A172 (cell line): ENCODE data around the gene F2RL1. TPM values are rescaled to one million over a fixed set of nuclear protein-coding genes. Genes with fewer than 3 reads are reported as not detected.
"Not testable (repeated sequence)": the region's sequence is repeated elsewhere in the genome, so short reads cannot be mapped to it uniquely, and the experiment has no call there.

Experiments
- DNase-seq: peaks from one replicate; pipeline ENCODE4 v3.0.0-alpha.2; 2015; ENCODE audit warnings: low spot score
- total RNA-seq: library from RNA; depleted of rRNA; stranded (reverse); fragments of >200 nt; shearing (Covaris generic); gene quantifications from 2 replicates; pipeline ENCODE4 v1.2.3, GENCODE V29; 2014

F2RL1 gene
- total RNA-seq, 1 experiment from 2014 or later, result 2.3 TPM

DNA sequence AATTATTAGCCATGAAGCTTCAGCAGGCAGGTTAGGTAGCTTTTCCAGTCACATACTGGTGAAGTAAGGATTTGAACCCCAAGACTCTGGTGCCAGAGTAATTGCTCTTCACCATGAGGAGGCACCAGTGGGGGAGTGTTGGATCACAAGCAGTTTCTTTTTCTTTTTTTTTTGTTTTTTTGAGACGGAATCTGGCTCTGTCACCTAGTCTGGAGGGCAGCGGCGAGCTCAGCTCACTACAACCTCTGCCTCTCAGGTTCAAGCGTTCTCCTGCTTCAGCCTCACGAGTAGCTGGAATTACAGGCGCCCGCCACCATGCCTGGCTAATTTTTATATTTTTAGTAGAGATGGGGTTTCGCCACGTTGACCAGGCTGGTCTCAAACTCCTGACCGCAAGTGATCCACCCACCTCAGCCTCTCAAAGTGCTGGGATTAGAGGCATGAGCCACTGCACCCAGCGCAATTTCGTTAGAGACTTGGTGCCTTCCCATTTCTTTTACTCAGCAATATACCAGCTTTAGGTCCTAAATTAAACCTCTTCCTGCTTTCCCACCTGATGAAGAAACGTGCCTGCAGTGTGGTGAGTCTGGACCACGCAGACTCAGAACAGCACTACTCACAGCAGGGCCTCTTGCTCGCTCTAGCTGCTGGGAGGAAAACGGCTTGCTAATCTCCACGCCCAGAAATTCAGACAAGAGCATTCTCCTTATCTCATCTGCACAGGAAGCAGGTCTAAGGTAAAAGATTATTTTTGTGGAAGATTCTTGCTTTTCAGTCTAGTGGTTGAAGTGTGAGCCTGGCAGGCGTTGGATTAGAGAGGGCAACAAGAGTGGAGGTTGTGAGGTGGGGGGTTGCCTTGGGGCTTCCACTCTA, 30.8 kb downstream of the F2RL1 start, which contains the start of gene S100Z:
S100Z (plus strand) TSS at position 596 of the 873 bp plus-strand sequence. CDS start 25,346 bp downstream, outside the sequence.
- no peak for DNase-seq

DNA sequence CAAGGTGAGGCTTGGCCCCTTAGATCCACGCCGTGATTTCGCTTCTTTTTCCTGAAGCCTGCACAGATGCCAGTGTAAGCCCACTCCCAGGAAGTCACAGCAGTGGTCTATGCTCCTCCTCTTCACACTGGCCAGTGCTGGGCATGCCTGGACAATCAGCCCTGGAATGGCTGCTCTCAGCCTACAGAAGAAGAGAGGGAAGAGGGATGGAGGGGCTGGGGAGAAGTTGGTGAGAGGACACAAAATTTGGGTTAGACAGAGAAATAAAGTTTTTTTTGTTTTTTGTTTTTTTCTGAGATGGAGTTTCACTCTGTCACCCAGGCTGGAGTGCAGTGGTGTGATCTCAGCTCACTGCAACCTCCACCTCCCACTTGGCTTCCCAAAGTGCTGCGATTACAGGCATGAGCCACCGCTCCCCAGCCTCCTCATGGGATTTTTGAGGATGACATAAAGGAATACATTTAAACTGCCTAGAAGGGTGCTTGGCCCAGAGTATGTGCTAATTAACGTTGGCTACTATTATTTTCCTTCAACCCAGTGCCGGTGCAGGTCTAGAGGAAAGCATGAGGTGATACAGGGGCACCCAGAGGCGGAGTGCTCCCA, 31.8 kb downstream of the F2RL1 start:
- DNase-seq, result no peak

- DNase-seq, result no peak
Measured at GRCh38 chr5:76851728-76852369, 33.0 kb downstream of the F2RL1 start.

DNA sequence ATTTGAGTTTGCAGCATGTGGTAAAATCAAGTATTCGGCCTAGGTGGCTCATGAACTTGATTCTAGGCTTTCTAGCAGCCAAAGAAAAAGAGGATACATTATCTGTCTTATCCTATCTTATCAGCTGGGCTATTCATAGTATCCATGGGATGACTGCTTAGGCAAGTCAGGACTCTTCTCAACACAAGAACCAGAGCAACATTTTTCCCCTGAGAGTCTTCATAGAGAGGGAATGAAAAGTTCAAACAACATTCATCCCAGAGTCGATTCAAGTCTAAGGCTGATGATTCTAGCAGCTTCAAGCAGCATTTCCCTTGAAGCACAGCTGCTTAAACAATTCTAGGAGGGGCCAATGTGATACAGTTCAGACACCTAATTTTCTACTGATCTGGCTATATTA, 33.9 kb downstream of the F2RL1 start:
- no peak for DNase-seq

GRCh38 chr5:76853741-76854140, 34.9 kb downstream of the F2RL1 start:
- DNase-seq, result not testable (repeated sequence)

- DNase-seq, result no peak
Measured at GRCh38 chr5:76854644-76855043, 35.8 kb downstream of the F2RL1 start.

- not testable (repeated sequence) for DNase-seq
Measured at GRCh38 chr5:76855501-76855900, 36.7 kb downstream of the F2RL1 start.

- no peak for DNase-seq
Measured at GRCh38 chr5:76855961-76856360, 37.1 kb downstream of the F2RL1 start.

- DNase-seq, result not testable (repeated sequence)
Measured at GRCh38 chr5:76856800-76857199, 38.0 kb downstream of the F2RL1 start.

- DNase-seq, result no peak
Measured at GRCh38 chr5:76859591-76860247, 40.9 kb downstream of the F2RL1 start.

GRCh38 chr5:76861612-76862011, 42.8 kb downstream of the F2RL1 start:
- no peak for DNase-seq

DNA sequence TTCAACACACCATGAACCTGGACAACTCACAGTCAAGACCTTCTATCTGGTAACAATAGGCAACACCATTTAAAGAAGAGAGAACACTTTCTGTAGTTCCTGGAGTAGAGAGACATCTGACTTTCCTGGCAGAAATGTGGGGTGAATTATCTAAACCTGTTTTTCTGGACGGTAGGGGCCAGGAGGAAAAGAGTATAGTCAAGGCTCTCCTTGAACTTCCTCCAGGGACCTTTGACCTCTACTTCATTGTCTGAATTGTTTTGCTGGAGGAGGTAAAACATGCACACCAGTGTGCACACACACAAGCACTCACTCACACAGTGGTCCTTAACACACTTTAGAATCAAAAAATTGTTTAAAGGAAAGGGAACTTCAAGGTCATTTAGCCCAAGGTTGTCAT, 44.2 kb downstream of the F2RL1 start:
- no peak for DNase-seq

GRCh38 chr5:76866503-76866902, 47.7 kb downstream of the F2RL1 start:
- no peak for DNase-seq

DNA sequence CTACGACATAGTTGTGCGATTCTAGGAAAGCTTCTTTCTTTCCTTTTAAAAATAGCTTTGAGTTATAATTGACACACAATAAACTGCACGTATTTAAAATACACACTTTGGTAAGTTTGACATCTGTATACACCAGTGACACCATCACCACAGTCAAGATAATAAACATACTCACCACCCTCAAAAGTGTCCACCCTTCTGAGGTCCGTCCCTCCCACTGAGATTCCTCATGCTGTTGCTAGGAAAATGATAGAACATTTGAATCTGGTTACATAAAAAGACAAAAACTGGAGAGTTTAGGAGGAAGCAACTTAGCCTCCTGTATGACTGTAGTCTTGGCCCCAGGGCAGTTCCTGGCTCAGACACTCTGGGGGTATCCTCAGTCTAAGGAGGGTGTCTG, 48.2 kb downstream of the F2RL1 start:
- no peak for DNase-seq

GRCh38 chr5:76867827-76868693, 49.2 kb downstream of the F2RL1 start:
- peak; percentile 78 for DNase-seq

DNA sequence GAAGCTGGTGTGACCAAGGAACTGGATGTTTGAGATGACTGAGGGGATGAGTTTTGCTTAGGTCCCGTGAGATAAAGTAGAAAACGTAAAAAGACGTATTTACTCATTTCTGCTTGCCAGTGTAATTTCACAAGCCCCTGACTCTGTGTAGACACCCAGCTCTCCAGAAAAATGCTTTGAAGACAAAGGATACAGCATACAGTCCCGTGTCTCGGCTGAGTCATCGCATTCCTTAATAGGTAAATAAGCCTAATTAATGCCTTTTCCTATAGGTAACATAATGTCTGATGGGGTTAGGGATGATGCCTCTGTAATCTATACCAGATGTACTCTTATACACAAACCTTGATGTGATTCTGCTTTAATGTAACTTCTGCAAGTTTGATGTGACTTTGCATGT, 51.2 kb downstream of the F2RL1 start:
- no peak for DNase-seq

- peak; percentile 44 for DNase-seq
Measured at GRCh38 chr5:76874088-76874581, 55.3 kb downstream of the F2RL1 start.
